NCI-H2107 (cell line): ENCODE data around the gene POLQ.
"Not testable (repeated sequence)": the region's sequence is repeated elsewhere in the genome, so short reads cannot be mapped to it uniquely, and the experiment has no call there.

Source experiments
- DNase-seq: peaks from one replicate; lab custom pipeline; 2025; lab: John Stamatoyannopoulos, UW

Gene POLQ

DNA sequence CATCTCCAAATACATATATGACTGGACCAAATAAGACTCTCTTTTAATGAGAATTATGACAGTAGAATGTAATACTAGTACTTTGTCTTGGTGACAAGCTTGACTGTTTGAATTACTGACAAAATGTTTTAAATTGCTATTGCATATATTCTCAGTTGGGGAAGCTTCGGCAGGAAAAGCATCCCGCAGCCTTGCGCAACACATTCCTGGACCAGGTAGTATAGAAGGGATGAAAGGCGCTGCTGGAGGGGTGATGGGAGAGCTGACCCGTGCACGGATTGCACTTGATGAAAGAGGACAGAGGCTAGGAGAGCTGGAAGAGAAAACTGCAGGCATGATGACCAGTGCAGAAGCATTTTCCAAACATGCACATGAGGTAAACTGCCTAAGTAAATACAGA is 127.6 kb downstream of the POLQ start:
- DNase-seq: no peak

DNA sequence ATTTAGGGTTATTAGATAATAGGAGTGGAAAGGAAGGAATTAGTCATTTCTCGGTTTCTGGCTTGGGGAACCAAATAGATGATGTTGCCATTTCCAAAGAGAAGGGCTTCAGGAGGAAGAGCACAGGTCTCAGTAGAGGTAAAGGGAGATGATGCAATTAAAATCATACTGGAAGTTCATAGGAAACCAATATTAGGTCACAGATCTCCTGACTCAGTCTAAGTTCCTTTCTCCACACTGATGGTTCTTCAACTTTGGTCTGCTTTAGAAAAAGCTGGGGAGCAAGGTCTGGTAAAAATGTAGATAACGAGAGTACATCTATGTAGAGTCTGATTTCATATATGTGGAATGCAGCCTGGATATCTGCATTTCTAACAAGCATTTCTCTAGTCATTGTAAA is 130.9 kb downstream of the POLQ start:
- no peak for DNase-seq

DNA sequence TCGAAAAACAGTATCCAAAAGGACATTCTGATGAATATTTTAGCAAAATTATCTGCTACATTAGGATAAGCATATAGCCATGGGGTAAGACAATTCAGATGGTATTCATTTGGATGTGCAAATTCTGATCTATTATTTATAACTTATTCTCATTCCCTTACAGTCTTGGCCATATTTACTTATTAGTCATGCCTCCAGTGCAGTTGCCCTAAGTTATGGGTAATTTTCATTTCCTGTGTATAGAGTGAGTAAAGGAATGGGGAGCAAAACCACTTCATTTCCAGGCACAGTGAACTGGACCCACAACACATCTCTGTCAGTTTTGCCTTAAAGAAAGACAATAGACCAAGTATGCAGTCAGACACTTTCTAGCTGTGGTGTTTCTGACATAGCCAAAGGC is 134.3 kb downstream of the POLQ start:
- DNase-seq: no peak

DNA sequence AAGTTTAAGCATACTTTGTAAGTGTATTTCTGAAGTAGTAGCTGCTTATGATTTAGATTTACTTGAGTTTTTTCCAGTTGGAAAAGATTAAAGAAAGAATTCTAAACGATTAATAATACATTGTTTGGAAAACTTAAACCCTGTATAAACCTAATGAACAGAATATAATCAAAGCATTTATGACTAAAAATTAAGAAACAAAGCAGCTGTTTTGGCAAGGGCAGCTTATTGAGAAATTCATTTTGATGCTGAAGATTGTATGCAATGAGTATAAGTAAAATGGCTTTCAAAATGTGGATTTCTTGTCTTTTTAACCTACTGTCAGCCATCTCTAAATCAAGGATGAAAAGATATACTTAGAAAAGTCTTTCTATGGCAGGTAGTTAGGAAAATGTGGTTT is 140.2 kb downstream of the POLQ start:
- DNase-seq: no peak

DNA sequence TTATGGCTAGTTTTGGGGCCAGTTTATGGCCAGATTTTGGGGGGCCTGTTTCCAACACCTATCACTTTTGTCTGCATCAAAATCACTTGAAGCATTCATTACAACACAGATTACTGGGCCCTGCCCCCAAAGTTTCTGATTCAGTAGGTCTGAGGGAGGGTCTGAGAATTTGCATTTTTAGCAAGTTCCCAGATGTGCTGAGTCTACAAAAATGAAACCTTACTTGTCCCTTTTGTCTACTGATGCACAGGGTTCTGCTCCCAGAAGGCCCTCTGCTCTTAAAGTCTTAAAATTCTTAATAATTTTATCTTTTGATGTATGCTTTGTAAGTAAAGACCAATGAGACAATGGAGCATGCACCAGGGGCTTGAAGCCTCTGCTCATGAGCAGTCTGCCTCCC is 146.0 kb downstream of the POLQ start:
- DNase-seq: no peak

DNA sequence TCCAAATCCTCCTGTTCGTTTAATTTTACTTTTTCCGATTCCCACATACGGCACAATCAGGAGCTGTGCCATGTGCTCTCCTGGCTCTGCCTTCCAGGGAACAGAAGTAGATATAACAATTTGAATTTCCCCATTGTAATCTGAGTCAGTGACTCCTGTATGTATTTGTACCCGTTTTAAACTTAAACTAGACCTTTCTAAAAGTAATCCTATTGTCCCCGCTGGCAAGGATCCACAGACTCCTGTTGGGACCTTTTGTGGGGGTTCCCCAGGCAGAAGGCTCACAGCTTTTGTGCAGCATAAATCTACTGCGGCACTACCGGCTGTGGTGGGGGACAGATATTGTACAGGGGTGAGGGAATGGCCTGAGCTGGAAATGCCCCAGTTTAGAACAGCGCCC is 147.7 kb downstream of the POLQ start:
- not testable (repeated sequence) for DNase-seq

DNA sequence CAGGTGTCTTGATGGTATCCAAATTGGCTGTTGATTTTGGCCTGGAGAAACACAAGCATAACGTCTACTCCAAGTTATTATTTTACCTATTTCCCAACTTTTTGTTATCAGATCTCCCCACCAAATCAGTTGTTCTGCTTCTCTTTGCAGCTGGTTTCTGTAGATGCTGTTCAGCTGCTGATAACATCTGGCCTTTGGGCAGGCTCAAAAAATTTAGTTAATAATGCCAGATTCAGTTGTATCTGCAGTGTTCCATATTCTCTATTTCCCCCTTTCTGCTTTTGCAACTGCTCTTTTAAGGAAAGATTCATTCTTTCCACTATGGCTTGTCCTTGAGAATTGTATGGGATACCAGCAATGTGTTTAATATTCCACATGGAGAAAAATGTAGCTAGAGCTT is 149.8 kb downstream of the POLQ start:
- DNase-seq: not testable (repeated sequence)

DNA sequence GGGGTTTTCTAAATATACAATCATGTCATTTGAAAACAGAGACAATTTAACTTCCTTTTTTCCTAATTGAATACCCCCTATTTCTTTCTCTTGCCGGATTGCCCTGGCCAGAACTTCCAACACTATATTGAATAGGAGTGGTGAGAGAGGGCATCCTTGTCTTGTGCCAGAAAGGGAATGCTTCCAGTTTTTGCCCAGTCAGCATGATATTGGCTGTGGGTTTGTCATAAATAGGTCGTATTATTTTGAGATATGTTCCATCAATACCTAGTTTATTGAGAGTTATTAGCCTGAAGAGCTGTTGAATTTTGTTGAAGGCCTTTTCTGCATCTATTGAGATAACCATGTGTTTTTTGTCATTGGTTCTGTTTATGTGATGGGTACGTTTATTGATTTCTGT is 157.5 kb downstream of the POLQ start:
- DNase-seq: not testable (repeated sequence)
